OCI-LY3 (cell line): Measurements from ENCODE around the gene SUPT20H.

Experiments used
- EZH2phosphoT487 ChIP-seq: fragments of 200-600 bp; shearing (Covaris generic); IDR thresholded peaks from 2 replicates; pipeline ENCODE4 v1.6.1; 2018; ENCODE audit warnings: antibody characterized with exemption, mixed run types, low read depth
- TF ChIP-seq, protein P1 (sequence below): fragments of 200-600, 300-600 bp; sonication (generic); IDR thresholded peaks from 2 replicates; pipeline ENCODE4 v1.5.1; 2014; ENCODE audit warnings: antibody characterized with exemption, low read length, low read depth

GRCh38 chr13:37010424-37010823 is 49.1 kb downstream of the SUPT20H start:
- TF ChIP-seq, protein P1, sequence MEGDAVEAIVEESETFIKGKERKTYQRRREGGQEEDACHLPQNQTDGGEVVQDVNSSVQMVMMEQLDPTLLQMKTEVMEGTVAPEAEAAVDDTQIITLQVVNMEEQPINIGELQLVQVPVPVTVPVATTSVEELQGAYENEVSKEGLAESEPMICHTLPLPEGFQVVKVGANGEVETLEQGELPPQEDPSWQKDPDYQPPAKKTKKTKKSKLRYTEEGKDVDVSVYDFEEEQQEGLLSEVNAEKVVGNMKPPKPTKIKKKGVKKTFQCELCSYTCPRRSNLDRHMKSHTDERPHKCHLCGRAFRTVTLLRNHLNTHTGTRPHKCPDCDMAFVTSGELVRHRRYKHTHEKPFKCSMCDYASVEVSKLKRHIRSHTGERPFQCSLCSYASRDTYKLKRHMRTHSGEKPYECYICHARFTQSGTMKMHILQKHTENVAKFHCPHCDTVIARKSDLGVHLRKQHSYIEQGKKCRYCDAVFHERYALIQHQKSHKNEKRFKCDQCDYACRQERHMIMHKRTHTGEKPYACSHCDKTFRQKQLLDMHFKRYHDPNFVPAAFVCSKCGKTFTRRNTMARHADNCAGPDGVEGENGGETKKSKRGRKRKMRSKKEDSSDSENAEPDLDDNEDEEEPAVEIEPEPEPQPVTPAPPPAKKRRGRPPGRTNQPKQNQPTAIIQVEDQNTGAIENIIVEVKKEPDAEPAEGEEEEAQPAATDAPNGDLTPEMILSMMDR, result no peak
- no peak for TF ChIP-seq EZH2phosphoT487
